Natural killer cell (primary cell): ENCODE results near the gene INSM1. TPM values are rescaled to one million over a fixed set of nuclear protein-coding genes. Genes with fewer than 3 reads are reported as not detected.
"Not testable (repeated sequence)": the region's sequence is repeated elsewhere in the genome, so short reads cannot be mapped to it uniquely, and the experiment has no call there.

Experiments
- ATAC-seq, 3 donors: fragments of 150-1000 bp in 2 of 3; fragments of 200-7000 bp in 1 of 3; cut with Tn5 transposase; 1 replicate in 1 of 3; 2 replicates in 2 of 3; pipeline ENCODE4 v1.10.0; 2021; ENCODE audit warnings: mild to moderate bottlenecking in 2 of 3, moderate library complexity in 2 of 3
- DNase-seq, 2 donors: peaks; one replicate each; pipeline versions ENCODE4 v3.0.0 to v3.0.0-alpha.2; 2013 to 2021; ENCODE audit warnings: mixed read lengths in 1 of 2
- H3K27ac ChIP-seq: one replicate; pipeline ENCODE4 v1.5.1; 2013; ENCODE audit warnings: mild to moderate bottlenecking, low read length
- H3K27me3 ChIP-seq: one replicate; pipeline ENCODE4 v1.6.1; 2013; ENCODE audit warnings: low read length; ENCODE audit not compliant: control insufficient read depth, insufficient read depth
- H3K36me3 ChIP-seq: one replicate; pipeline ENCODE4 v1.6.1; 2013; ENCODE audit warnings: low read length; ENCODE audit not compliant: control insufficient read depth, insufficient read depth
- H3K4me1 ChIP-seq: one replicate; pipeline ENCODE4 v1.6.1; 2013; ENCODE audit warnings: low read length; ENCODE audit not compliant: control insufficient read depth, insufficient read depth
- H3K4me3 ChIP-seq: one replicate; pipeline ENCODE4 v1.5.1; 2013; ENCODE audit warnings: low read length
- H3K9me3 ChIP-seq: one replicate; pipeline ENCODE4 v1.6.1; 2013; ENCODE audit warnings: low read length; ENCODE audit not compliant: control insufficient read depth, insufficient read depth
- H3K27ac Mint-ChIP-seq, 2 donors: one replicate each; pipeline ENCODE4 v1.8.0; 2022; ENCODE audit warnings: mild to moderate bottlenecking in 2 of 2, mixed read lengths in 2 of 2, moderate library complexity in 1 of 2
- H3K27me3 Mint-ChIP-seq, 2 donors: one replicate each; pipeline ENCODE4 v1.8.0; 2022; ENCODE audit warnings: low read depth in 2 of 2, mixed read lengths in 2 of 2
- H3K36me3 Mint-ChIP-seq: one replicate; pipeline ENCODE4 v1.8.0; 2022; ENCODE audit warnings: mixed read lengths
- H3K4me1 Mint-ChIP-seq, 2 donors: one replicate each; pipeline ENCODE4 v1.8.0; 2022; ENCODE audit warnings: mixed read lengths in 2 of 2
- H3K4me3 Mint-ChIP-seq: one replicate; pipeline ENCODE4 v1.8.0; 2022; ENCODE audit warnings: mild to moderate bottlenecking, moderate library complexity, mixed read lengths
- H3K9me3 Mint-ChIP-seq, 2 donors: one replicate each; pipeline ENCODE4 v1.8.0; 2022; ENCODE audit warnings: mixed read lengths in 2 of 2
- CTCF ChIP-seq: fragments of 200-600 bp; IDR thresholded peaks from one replicate; pipeline ENCODE4 v1.8.0; 2022; ENCODE audit warnings: antibody characterized with exemption
- WGBS: methylation state at CpG from one replicate; pipeline ENCODE4 v1.1.7; 2013; ENCODE audit warnings: missing lambda C conversion rate; ENCODE audit not compliant: insufficient coverage; 5-methylcytosine and 5-hydroxymethylcytosine counted together
- intact Hi-C: fragments of 100-400 bp; cut with micrococcal nuclease; formaldehyde crosslinking; loops from one replicate; pipeline ENCODE4 v1.14.2; 2022
- total RNA-seq, 4 donors: library from RNA; stranded (reverse); fragments of 120-200 nt in 1 of 4; gene quantifications; one replicate each; pipeline versions ENCODE4 v1.2.3 to v1.2.4, GENCODE V29; 2013 to 2022

The INSM1 gene
- total RNA-seq, 3 donors from 2014 or later (not counting 1 experiment from before 2014, with no cell fraction given): not detected

GRCh38 chr20:20342066-20342465 is 25.8 kb upstream of the INSM1 start:
- H3K4me1 Mint-ChIP-seq: no peaks in the 10 kb centered on the region
- ATAC-seq (no peak), DNase-seq (no peak)
- H3K4me3 ChIP-seq: no peak overlapping the region
- H3K9me3 ChIP-seq: no peaks in the 10 kb centered on the region
- peaks cover 0 to under 1% of the 10 kb centered on the region in 2 donors for H3K9me3 Mint-ChIP-seq
- no peak for TF ChIP-seq CTCF
- peaks cover 13 to 19% of the 10 kb centered on the region in 2 donors for H3K27me3 Mint-ChIP-seq
- H3K4me1 ChIP-seq: no peaks in the 10 kb centered on the region
- H3K36me3 ChIP-seq: no peaks in the 10 kb centered on the region
- H3K36me3 Mint-ChIP-seq: no peaks in the 10 kb centered on the region
- intact Hi-C loops: no loop called here
- no peak overlapping the region for H3K4me3 Mint-ChIP-seq
- H3K27ac Mint-ChIP-seq: no peak overlapping the region
- H3K27me3 ChIP-seq: no peaks in the 10 kb centered on the region
- no peak overlapping the region for H3K27ac ChIP-seq
- WGBS: 89% methylated on average over 4 of the region's 5 CpGs

GRCh38 chr20:20343932-20344331 is 24.0 kb upstream of the INSM1 start:
- ATAC-seq (no peak), DNase-seq (no peak)
- Histone ChIP-seq H3K27me3 (no peaks in the 10 kb centered on the region), H3K27ac (no peak overlapping the region), H3K4me1 (no peaks in the 10 kb centered on the region), H3K9me3 (no peaks in the 10 kb centered on the region), H3K36me3 (no peaks in the 10 kb centered on the region), H3K4me3 (no peak overlapping the region)
- intact Hi-C loops: no loop called here
- Mint-ChIP-seq H3K36me3 (no peaks in the 10 kb centered on the region), H3K4me1 (no peaks in the 10 kb centered on the region), H3K9me3 (no peaks in the 10 kb centered on the region), H3K4me3 (no peak overlapping the region), H3K27me3 (peaks cover 20% of the 10 kb centered on the region in 2 donors), H3K27ac (no peak overlapping the region)
- 68% methylated on average over 6 of the region's 7 CpGs for WGBS
- no peak for TF ChIP-seq CTCF

GRCh38 chr20:20344476-20344875 is 23.4 kb upstream of the INSM1 start:
- WGBS: no CpG with 5 or more reads among the region's 4 CpGs
- no peaks in the 10 kb centered on the region for H3K36me3 ChIP-seq
- peaks cover 20 to 25% of the 10 kb centered on the region in 2 donors for H3K27me3 Mint-ChIP-seq
- H3K27ac ChIP-seq: no peak overlapping the region
- no peaks in the 10 kb centered on the region for H3K9me3 ChIP-seq
- H3K9me3 Mint-ChIP-seq: no peaks in the 10 kb centered on the region
- ATAC-seq: no peak
- no peaks in the 10 kb centered on the region for H3K4me1 Mint-ChIP-seq
- no peaks in the 10 kb centered on the region for H3K27me3 ChIP-seq
- no peak overlapping the region for H3K4me3 ChIP-seq
- no peak for TF ChIP-seq CTCF
- no peaks in the 10 kb centered on the region for H3K4me1 ChIP-seq
- no peak overlapping the region for H3K27ac Mint-ChIP-seq
- H3K4me3 Mint-ChIP-seq: no peak overlapping the region
- DNase-seq: no peak
- no peaks in the 10 kb centered on the region for H3K36me3 Mint-ChIP-seq
- intact Hi-C loops: no loop called here

- peak overlapping the region in 1 of 2 donors; percentile 81 for H3K27ac Mint-ChIP-seq
These were observed 14.3 kb upstream of the INSM1 start for GRCh38 chr20:20353576-20353975.

GRCh38 chr20:20355503-20355902 is 12.4 kb upstream of the INSM1 start:
- H3K4me3 Mint-ChIP-seq: not testable (repeated sequence)

More at GRCh38 chr20:20353576-20353975, 14.3 kb upstream of the INSM1 start:
- Histone ChIP-seq H3K36me3 (no peaks in the 10 kb centered on the region), H3K27me3 (peaks cover 3% of the 10 kb centered on the region), H3K9me3 (peaks cover 7% of the 10 kb centered on the region), H3K4me3 (no peak overlapping the region), H3K4me1 (no peaks in the 10 kb centered on the region), H3K27ac (no peak overlapping the region)
- H3K36me3 Mint-ChIP-seq: no peaks in the 10 kb centered on the region
- intact Hi-C loops: no loop called here
- WGBS: 71% methylated on average over 1 of the region's 3 CpGs
- peak overlapping the region; percentile 49 for H3K4me3 Mint-ChIP-seq
- ATAC-seq (no peak), DNase-seq (no peak)
- H3K4me1 Mint-ChIP-seq: peaks cover 18 to 23% of the 10 kb centered on the region in 2 donors
- H3K9me3 Mint-ChIP-seq: peaks cover 0 to 4% of the 10 kb centered on the region in 2 donors
- TF ChIP-seq CTCF: no peak
- H3K27me3 Mint-ChIP-seq: peaks cover 7 to 15% of the 10 kb centered on the region in 2 donors

More at GRCh38 chr20:20355503-20355902, 12.4 kb upstream of the INSM1 start:
- H3K9me3 ChIP-seq, intact Hi-C loops, H3K27me3 ChIP-seq, H3K27ac ChIP-seq, H3K36me3 Mint-ChIP-seq, H3K27me3 Mint-ChIP-seq, H3K4me3 ChIP-seq, DNase-seq, ATAC-seq, H3K9me3 Mint-ChIP-seq, H3K36me3 ChIP-seq: not testable (repeated sequence)
- Mint-ChIP-seq H3K4me1 (peaks cover 34 to 38% of the 10 kb centered on the region in 2 donors), H3K27ac (peak overlapping the region in 1 of 2 donors; percentile 90)
- peaks cover 14% of the 10 kb centered on the region for H3K4me1 ChIP-seq
